Transverse colon (tissue), 4 donors: Measurements from ENCODE around the gene MSX2.

Source experiments
- CTCF ChIP-seq, 5 experiments: fragments of 200-600 bp in 3 of 5; fragments of 450-650 bp in 2 of 5; sonication (generic) in 3 of 5; IDR thresholded peaks; 1 replicate in 2 of 5; 2 replicates in 3 of 5; pipeline ENCODE4 v1.5.1; 2016 to 2017; ENCODE audit warnings: antibody characterized with exemption in 5 of 5, inconsistent platforms in 3 of 5, mild to moderate bottlenecking in 2 of 5, moderate library complexity in 1 of 5
- EP300 ChIP-seq: sonication (generic); formaldehyde crosslinking; IDR thresholded peaks from one replicate; pipeline ENCODE4 v1.6.1; 2017; ENCODE audit warnings: antibody characterized with exemption, low read depth
- POLR2A ChIP-seq: fragments of 450-650 bp; IDR thresholded peaks from one replicate; pipeline ENCODE4 v1.6.1; 2016; ENCODE audit warnings: antibody characterized with exemption, mild to moderate bottlenecking, moderate library complexity
- POLR2AphosphoS5 ChIP-seq, 3 donors: sonication (generic); formaldehyde crosslinking; IDR thresholded peaks; one replicate each; pipeline ENCODE4 v1.6.1; 2016; ENCODE audit warnings: antibody characterized with exemption in 3 of 3

GRCh38 chr5:174752121-174752520 lies 27.7 kb downstream of the MSX2 start:
- TF ChIP-seq CTCF (IDR thresholded peaks at IDR 0.05), result no peak
- no peak for TF ChIP-seq POLR2A
- TF ChIP-seq POLR2AphosphoS5 (IDR thresholded peaks at IDR 0.05), result no peak
- no peak for TF ChIP-seq EP300
